ENCODE results near the gene DHDDS.
"Not testable (repeated sequence)": the region's sequence is repeated elsewhere in the genome, so short reads cannot be mapped to it uniquely, and the experiment has no call there.

Gene DHDDS

DNA sequence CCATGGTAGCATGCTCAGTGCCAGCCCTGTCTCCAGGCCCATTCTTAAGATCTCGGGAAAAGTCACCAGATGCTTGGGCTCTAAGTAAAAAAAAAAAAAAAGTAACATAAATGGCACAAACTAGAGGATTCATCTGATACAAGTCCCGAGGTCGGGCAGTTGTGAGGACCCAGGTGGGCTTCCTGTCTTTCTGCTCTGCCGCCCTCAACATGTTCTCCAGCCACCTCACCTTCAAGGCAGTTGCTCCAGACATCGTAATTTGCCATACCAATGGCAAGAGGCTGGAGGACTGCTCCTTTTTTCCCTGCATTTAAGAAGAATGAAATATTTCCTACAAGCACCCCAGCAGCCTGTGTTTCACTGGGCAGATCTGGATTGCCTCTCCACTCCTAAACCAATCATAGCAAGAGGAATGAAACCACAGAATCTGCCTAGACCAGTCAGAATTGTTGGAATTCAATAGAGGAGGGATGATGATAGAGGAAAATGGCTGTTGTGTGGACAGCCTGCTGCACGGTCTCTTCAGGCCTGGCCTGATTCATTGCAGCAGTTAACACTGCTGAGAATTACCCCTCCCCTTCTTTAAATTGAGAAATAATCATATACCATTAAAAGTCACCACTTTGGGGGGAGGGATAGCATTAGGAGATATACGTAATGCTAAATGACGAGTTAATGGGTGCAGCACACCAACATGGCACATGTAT is 45.5 kb downstream of the DHDDS start:
- DNase-seq, result no peak

DNA sequence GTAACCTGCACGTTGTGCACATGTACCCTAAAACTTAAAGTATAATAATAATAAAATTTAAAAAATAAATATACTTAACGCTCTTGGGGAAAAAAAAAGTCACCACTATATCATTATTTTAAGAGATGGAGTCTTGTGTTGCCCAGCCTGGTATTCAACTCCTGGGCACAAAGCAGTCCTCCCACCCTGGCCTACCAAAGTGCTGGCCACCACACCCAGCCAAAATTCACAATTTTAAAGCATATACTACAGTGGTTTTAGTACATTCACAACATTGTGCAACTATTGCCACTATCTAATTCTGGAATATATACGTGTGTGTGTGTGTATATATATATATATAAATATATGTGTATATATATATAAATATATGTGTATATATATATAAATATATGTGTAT is 46.0 kb downstream of the DHDDS start:
- DNase-seq, result no peak

DNA sequence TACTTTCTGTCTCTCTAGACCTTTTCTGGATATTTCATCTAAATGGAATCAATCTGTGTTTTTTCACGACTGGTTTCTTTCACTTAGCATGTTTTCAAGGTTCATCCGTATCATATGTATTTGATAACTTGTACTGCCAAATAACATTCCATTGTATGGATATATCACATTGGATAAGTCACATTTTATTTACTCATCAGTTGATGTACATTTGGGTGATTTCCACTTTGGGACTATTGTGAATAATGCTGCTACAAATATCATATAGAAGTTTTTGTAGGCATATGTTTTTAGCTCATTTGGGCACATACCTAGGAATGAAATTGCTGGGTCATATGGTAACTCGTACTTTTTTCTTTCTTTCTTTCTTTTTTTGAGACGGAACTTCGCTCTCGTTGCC is 46.9 kb downstream of the DHDDS start:
- DNase-seq, result no peak

DNA sequence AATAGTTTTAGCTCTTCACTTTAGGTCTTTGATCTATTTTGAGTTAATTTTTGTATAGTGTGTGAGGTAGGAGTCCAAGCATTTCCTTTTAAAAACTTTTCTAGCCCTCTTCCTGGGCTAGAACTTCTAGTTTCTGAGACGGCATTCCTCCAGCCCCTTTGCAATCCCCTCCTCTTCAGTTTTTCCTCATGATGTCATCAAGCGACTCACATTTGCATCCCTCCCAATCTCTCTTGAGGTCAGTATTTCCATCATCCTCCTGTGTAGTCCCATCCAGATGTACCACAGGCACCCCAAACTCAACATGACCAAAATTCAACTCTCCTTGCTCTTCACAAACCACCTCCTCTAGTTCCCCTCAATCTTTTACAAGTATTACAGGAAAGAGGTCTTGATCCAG is 50.8 kb downstream of the DHDDS start:
- no peak for DNase-seq

DNA sequence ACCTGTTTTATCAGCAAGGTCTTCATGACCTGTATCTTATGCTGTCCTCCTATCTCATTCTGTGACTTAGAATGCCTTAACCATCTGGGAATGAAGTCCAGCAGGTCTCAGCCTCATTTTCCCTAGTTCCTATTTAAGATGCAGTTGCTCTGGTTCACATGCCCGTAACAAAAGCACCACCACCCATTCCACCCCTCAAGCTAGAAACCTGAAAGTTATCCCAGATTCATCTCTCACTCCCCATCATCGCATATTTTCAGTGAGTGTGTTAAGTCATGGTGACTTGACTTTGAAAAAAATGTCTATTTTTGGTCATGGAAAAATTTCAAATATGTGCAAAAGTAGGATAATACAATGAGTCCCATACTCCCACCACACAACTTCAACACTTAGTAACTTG is 51.9 kb downstream of the DHDDS start:
- no peak for DNase-seq

DNA sequence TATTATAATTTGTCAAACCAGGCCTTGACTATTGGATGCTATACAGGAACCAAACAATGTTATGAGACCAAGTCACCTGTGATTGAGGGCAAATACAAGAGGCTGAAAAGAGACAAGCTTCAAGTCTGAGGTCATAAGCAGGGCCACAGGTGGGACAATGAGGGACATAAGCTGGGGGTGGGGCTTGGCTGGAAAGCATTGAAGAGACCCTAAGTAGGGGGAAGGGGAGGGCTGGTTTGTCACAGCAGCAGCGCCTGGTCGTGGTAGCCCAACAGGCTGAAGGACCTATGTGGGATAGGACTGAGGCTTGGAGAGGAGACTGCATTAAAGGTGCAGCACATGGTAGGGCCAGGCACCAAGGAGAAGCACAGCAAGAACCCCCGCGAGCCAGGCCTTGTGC is 58.0 kb downstream of the DHDDS start:
- no peak for DNase-seq

DNA sequence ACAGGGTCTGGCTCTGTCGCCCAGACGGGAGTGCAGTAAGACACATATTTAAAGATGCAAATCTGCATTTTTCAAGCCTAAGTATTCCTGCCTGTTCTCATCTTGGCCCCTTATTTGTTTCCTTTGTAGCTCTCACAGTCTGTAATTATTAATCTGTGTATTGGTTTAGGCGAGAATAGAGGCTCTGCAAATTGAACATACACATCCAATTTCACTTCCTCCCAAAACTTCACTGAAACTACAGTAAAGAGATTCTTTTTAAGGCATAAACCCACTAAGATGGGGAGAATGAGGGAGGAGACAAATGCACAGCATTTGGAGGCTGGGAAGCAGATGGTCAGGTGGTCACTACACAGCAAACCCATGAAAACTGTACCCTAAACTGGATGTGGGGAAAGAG is 61.1 kb downstream of the DHDDS start:
- DNase-seq, result no peak

DNA sequence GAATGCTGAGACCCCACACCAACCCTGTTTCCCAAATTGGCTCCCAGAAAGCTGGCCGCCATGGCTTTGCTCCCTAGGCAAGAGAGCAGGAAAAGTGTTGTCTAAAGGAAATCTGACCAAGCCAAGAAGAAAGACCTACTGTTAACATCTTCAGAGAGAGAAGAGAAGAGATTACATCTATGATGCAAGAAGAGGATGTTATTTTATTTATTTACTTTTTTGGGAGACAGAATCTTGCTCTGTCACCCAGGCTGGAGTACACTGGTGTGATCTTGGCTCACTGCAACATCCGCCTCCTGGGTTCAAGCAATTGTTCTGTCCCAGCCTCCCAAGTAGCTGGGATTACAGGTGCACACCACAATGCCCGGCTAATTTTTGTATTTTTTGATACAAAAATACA is 61.8 kb downstream of the DHDDS start:
- DNase-seq, result no peak

DNA sequence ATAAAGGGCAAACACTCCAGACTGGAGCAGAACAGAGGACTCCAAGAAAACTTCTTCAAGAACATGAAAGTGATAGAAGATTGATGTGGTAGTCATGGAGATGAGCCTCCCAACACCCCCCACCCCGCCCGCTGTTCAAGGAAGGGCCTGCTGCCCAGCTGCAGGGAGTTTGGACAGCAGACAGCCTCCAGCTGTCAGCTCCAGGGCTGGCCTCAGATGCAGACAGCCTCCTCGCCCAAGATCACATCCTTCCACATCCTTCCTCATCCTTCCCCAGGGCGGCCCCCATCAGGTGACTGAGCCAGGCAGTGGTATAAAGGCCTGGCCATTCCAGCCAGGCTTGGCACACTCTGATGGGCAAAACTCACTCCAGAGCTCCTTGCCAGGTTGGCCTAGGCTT is 64.7 kb downstream of the DHDDS start:
- DNase-seq, result no peak

DNA sequence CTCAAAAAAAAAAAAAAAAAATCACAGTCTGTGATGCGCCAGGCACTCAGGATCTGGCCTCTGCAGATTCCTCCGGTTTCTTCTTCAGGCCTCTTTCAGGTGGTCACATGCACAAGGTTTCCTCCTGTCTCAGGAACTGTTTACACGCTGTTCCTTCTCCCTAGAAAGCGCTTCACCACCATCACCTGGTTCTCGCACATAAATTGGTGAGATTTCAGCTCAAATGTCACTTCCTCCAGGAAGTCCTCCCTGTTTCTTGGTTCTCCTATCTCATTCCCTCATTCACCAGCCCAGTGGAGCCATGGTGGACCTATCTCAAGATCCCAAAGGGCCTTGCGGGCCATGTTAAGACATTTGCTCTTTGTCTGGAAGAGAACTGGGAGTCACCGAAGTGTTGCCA is 66.8 kb downstream of the DHDDS start:
- no peak for DNase-seq

DNA sequence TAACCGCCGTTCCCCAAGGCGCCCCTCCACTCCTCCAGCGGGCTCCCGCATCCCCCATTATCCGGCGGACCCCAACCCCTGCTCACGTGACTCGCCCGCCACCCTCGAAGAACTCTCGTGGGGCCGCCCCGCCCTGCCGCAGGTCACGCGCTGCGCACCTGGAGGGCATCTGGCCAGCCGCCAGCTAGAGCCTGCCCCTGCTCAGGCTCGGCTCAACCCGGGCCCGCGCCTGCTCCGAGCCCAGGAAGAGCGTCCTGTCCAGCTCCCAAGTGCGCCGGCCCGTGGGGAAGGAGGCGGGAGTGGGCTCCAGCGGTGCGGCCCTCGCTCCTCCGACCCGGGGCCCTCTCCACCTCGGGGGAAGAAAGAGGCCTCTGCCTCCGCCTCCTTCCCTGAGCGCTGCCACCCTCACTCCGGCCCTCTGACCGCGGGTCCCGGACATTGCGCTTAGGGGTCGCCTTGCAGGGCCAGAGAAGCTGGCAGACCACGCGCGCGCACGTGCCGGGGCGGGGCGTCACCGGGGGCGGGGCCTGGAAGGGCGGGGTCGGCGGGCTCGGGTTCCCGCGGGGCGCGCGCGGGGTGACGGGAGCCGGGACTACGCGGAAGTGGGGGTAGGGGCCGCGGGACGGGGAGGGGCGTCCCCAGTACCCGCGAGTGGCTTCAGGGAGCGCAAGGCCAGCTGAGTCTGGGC is 68.5 kb downstream of the DHDDS start:
- DNase-seq, result peak; percentile 91

DNA sequence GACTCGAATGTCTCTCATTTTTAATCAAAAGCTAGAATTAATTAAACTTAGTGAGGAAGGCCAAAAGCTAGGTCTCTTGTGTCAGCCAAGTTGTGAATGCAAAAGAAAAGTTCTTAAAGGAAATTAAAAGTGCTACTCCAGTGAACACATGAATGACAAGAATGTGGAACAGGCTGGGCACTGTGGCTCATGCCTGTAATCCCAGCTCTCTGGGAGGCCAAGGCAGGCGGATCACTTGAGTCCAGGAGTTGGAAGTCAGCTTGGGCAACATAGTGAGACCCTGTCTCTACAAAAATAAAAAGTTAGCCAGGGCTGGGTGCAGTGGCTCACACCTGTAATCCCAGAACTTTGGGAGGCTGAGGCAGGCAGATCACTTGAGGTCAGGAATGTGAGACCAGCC is 78.6 kb downstream of the DHDDS start:
- DNase-seq, result not testable (repeated sequence)

DNA sequence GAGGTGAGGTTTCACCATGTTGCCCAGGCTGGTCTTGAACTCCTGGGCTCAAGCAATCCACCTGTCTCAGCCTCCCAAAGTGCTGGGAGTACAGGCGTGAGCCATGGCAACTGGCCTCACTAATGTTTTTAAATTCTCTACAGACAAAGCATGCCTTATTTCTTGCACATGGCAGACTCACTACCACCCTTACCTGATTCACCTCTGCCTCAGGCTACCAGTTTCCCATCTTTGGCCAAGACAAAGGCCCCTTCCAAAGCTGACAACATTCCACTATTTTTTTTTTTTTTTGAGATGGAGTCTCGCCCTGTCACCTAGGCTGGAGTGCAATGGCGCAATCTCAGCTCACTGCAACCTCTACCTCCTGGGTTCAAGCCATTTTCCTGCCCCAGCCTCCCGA is 83.7 kb downstream of the DHDDS start:
- not testable (repeated sequence) for DNase-seq

DNA sequence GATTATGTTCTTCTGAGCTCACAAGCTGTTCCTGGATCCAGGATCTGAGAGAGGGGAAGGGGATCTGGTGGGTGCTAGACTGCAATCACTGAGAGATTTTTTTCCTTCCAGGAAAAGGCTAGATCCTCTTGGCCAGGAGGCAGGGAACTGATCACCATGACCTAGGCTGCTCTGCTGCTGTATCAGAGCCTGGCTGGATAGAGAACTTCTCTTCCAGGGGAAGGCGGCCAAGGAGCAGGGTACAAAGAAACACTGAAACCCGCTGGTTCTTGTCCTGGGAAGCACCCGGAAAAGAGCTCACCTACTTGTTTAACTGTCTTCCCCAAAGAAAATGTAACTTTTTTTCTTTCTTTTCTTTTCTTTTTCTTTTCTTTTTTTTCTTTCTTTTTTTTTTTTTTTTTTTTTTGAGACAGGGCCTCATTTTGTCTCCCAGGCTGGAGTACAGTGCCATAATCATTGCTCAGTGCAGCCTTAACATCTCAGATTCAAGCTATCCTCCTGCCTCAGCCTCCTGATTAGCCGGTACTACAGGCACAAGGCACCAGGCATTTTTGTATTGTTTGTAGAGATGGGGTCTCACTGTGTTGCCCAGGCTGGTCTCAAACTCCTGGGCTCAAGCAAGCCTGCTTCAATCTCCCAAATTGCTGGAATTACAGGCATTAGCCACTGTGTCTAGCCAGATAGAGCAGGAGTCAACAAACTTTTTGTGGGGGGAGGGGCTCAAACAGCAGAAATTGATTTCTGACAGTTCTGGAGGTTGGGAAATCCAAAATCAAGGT is 85.1 kb downstream of the DHDDS start:
- no peak for DNase-seq

DNA sequence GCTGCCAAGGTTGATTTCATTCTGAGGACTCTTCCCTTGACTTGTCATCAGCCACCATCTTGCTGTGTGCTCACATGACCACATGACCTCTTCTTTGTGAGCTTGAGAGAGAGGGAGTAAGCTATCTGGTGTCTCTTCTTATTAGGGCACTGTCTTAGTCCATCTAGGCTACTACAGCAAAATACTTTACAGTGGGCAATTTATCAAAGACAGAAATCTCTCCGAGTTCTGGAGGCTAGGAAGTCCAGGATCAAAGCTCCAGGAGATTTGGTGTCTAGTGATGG is 85.6 kb downstream of the DHDDS start:
- DNase-seq, result no peak

DNA sequence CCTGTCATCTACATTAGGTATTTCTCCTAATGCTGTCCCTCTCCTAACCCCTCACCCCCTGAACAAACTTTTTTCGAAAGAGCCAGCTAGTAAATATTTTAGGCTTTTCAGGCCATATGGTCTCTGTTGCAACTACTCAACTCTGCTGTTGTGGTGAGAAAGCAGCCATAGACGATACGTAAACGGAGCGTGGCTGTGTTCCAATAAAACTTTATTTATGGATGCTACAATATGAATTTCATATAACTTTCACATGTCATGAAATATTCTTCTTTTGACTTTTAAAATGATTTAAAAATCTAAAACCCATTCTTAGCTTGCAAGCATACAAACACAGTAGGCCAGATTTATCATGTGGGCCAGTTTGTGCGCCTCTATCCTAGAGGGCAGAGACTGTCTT is 86.2 kb downstream of the DHDDS start:
- no peak for DNase-seq

DNA sequence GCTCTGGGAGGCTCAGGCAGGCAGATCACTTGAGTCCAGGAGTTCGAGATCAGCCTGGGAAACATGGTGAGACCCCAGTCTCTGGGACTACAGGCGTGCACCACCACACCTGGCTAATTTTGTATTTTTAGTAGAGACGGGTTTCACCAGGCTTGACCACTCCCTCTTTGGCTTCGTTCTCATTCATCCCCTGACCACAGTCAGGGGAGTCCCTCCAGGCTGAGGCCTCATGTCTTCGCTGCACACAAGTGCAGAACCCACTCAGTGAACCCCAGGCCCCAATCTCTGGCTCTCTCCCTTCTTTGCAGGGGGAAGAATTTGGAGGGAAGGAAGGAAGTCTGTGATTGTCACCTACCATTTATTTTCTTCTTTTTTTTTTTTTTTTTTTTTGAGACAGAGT is 88.2 kb downstream of the DHDDS start:
- DNase-seq, result no peak

All from NCI-H345 (cell line).